ENCODE measurements around the gene ADARB2. TPM values are rescaled to one million over a fixed set of nuclear protein-coding genes. Genes with fewer than 3 reads are reported as not detected.

ADARB2 gene
- total and polyA plus RNA-seq, 4 donors, result under 0.01 to 0.79 TPM; not detected in 2

GRCh38 chr10:1576467-1577372 lies 160.6 kb downstream of the ADARB2 start:
- Histone ChIP-seq H3K27ac (ENCODE audit: low read depth in 1 of 2, low read length in 2 of 2) (no peak overlapping the region), H3K36me3 (ENCODE audit: control insufficient read depth in 1 of 2, insufficient read depth in 2 of 2, low read length in 1 of 2) (no peaks in the 10 kb centered on the region), H3K9me3 (ENCODE audit: control insufficient read depth, low read length) (no peaks in the 10 kb centered on the region), H3K4me1 (ENCODE audit: control insufficient read depth in 1 of 2, insufficient read depth in 2 of 2, low read length in 2 of 2) (no peaks in the 10 kb centered on the region), H3K4me3 (ENCODE audit: low read length in 2 of 2) (no peak overlapping the region), H3K27me3 (ENCODE audit: control insufficient read depth in 1 of 2, insufficient read depth in 2 of 2, low read length in 1 of 2) (peaks cover 0 to 2% of the 10 kb centered on the region in 2 donors)
- 77 to 84% methylated on average over 16 of the region's 16 CpGs for WGBS, 2 donors
- ATAC-seq (ENCODE audit: low FRiP score) (no peak), DNase-seq (no peak)
- intact Hi-C loops (cut with DNase I), result no loop called here

- intact Hi-C loops (cut with DNase I), result no loop called here
- H3K9me3 ChIP-seq (ENCODE audit: control insufficient read depth, low read length), result no peaks in the 10 kb centered on the region
- H3K36me3 ChIP-seq (ENCODE audit: control insufficient read depth in 1 of 2, insufficient read depth in 2 of 2, low read length in 1 of 2), result no peaks in the 10 kb centered on the region
- no peaks in the 10 kb centered on the region for H3K4me1 ChIP-seq (ENCODE audit: control insufficient read depth in 1 of 2, insufficient read depth in 2 of 2, low read length in 2 of 2)
- DNase-seq, result no peak
- no peak overlapping the region for H3K27ac ChIP-seq (ENCODE audit: low read depth in 1 of 2, low read length in 2 of 2)
- 37 to 42% methylated on average over 13 of the region's 13 CpGs for WGBS, 2 donors
- no peak overlapping the region for H3K4me3 ChIP-seq (ENCODE audit: low read length in 2 of 2)
- peaks cover 0 to 2% of the 10 kb centered on the region in 2 donors for H3K27me3 ChIP-seq (ENCODE audit: control insufficient read depth in 1 of 2, insufficient read depth in 2 of 2, low read length in 1 of 2)
- no peak for ATAC-seq (ENCODE audit: low FRiP score)
Observed at GRCh38 chr10:1575481-1576244, 161.7 kb downstream of the ADARB2 start.

GRCh38 chr10:1574719-1575118 lies 162.6 kb downstream of the ADARB2 start:
- ATAC-seq (ENCODE audit: low FRiP score), result no peak
- no peaks in the 10 kb centered on the region for H3K36me3 ChIP-seq (ENCODE audit: control insufficient read depth in 1 of 2, insufficient read depth in 2 of 2, low read length in 1 of 2)
- no peak overlapping the region for H3K4me3 ChIP-seq (ENCODE audit: low read length in 2 of 2)
- peaks cover 0 to 2% of the 10 kb centered on the region in 2 donors for H3K27me3 ChIP-seq (ENCODE audit: control insufficient read depth in 1 of 2, insufficient read depth in 2 of 2, low read length in 1 of 2)
- no peaks in the 10 kb centered on the region for H3K4me1 ChIP-seq (ENCODE audit: control insufficient read depth in 1 of 2, insufficient read depth in 2 of 2, low read length in 2 of 2)
- no peaks in the 10 kb centered on the region for H3K9me3 ChIP-seq (ENCODE audit: control insufficient read depth, low read length)
- no peak overlapping the region for H3K27ac ChIP-seq (ENCODE audit: low read depth in 1 of 2, low read length in 2 of 2)
- no peak for DNase-seq
- 79 to 94% methylated on average over 2 of the region's 2 CpGs for WGBS, 2 donors
- intact Hi-C loops (cut with DNase I), result no loop called here

- H3K9me3 ChIP-seq (ENCODE audit: control insufficient read depth, low read length), result no peaks in the 10 kb centered on the region
- no peak overlapping the region for H3K27ac ChIP-seq (ENCODE audit: low read depth in 1 of 2, low read length in 2 of 2)
- H3K4me1 ChIP-seq (ENCODE audit: control insufficient read depth in 1 of 2, insufficient read depth in 2 of 2, low read length in 2 of 2), result no peaks in the 10 kb centered on the region
- WGBS, 2 donors, result 77 to 80% methylated on average over 12 of the region's 12 CpGs
- no peak for DNase-seq
- no peak overlapping the region for H3K4me3 ChIP-seq (ENCODE audit: low read length in 2 of 2)
- H3K36me3 ChIP-seq (ENCODE audit: control insufficient read depth in 1 of 2, insufficient read depth in 2 of 2, low read length in 1 of 2), result no peaks in the 10 kb centered on the region
- peaks cover 0 to 2% of the 10 kb centered on the region in 2 donors for H3K27me3 ChIP-seq (ENCODE audit: control insufficient read depth in 1 of 2, insufficient read depth in 2 of 2, low read length in 1 of 2)
- intact Hi-C loops (cut with DNase I), result no loop called here
- ATAC-seq (ENCODE audit: low FRiP score), result no peak
Observed at GRCh38 chr10:1573981-1574380, 163.3 kb downstream of the ADARB2 start.

- H3K27me3 ChIP-seq (ENCODE audit: control insufficient read depth in 1 of 2, insufficient read depth in 2 of 2, low read length in 1 of 2), result peaks cover 0 to 2% of the 10 kb centered on the region in 2 donors
- no peaks in the 10 kb centered on the region for H3K36me3 ChIP-seq (ENCODE audit: control insufficient read depth in 1 of 2, insufficient read depth in 2 of 2, low read length in 1 of 2)
- H3K27ac ChIP-seq (ENCODE audit: low read depth in 1 of 2, low read length in 2 of 2), result no peak overlapping the region
- intact Hi-C loops (cut with DNase I), result no loop called here
- WGBS, 2 donors, result 84 to 96% methylated on average over 13 to 14 of the region's 14 CpGs
- no peaks in the 10 kb centered on the region for H3K9me3 ChIP-seq (ENCODE audit: control insufficient read depth, low read length)
- H3K4me1 ChIP-seq (ENCODE audit: control insufficient read depth in 1 of 2, insufficient read depth in 2 of 2, low read length in 2 of 2), result no peaks in the 10 kb centered on the region
- no peak for ATAC-seq (ENCODE audit: low FRiP score)
- H3K4me3 ChIP-seq (ENCODE audit: low read length in 2 of 2), result no peak overlapping the region
- DNase-seq, result peak in 1 of 2 donors; percentile 55
Observed at GRCh38 chr10:1573334-1573969, 163.9 kb downstream of the ADARB2 start.

GRCh38 chr10:1572519-1573333 lies 164.6 kb downstream of the ADARB2 start:
- H3K4me1 ChIP-seq (ENCODE audit: control insufficient read depth in 1 of 2, insufficient read depth in 2 of 2, low read length in 2 of 2), result no peaks in the 10 kb centered on the region
- H3K4me3 ChIP-seq (ENCODE audit: low read length in 2 of 2), result no peak overlapping the region
- no peak for ATAC-seq (ENCODE audit: low FRiP score)
- no peak overlapping the region for H3K27ac ChIP-seq (ENCODE audit: low read depth in 1 of 2, low read length in 2 of 2)
- H3K27me3 ChIP-seq (ENCODE audit: control insufficient read depth in 1 of 2, insufficient read depth in 2 of 2, low read length in 1 of 2), result peaks cover 0 to 2% of the 10 kb centered on the region in 2 donors
- H3K36me3 ChIP-seq (ENCODE audit: control insufficient read depth in 1 of 2, insufficient read depth in 2 of 2, low read length in 1 of 2), result no peaks in the 10 kb centered on the region
- 47 to 57% methylated on average over 10 of the region's 10 CpGs for WGBS, 2 donors
- intact Hi-C loops (cut with DNase I), result no loop called here
- peak; percentile 9 to 50 for DNase-seq
- no peaks in the 10 kb centered on the region for H3K9me3 ChIP-seq (ENCODE audit: control insufficient read depth, low read length)

- ATAC-seq (ENCODE audit: low FRiP score), result no peak
Observed at GRCh38 chr10:1571587-1572237, 165.6 kb downstream of the ADARB2 start.

More at GRCh38 chr10:1571587-1572237, 165.6 kb downstream of the ADARB2 start:
- Histone ChIP-seq H3K27ac (ENCODE audit: low read depth in 1 of 2, low read length in 2 of 2) (no peak overlapping the region), H3K27me3 (ENCODE audit: control insufficient read depth in 1 of 2, insufficient read depth in 2 of 2, low read length in 1 of 2) (peaks cover 0 to 2% of the 10 kb centered on the region in 2 donors), H3K9me3 (ENCODE audit: control insufficient read depth, low read length) (no peaks in the 10 kb centered on the region), H3K4me3 (ENCODE audit: low read length in 2 of 2) (no peak overlapping the region), H3K4me1 (ENCODE audit: control insufficient read depth in 1 of 2, insufficient read depth in 2 of 2, low read length in 2 of 2) (no peaks in the 10 kb centered on the region), H3K36me3 (ENCODE audit: control insufficient read depth in 1 of 2, insufficient read depth in 2 of 2, low read length in 1 of 2) (no peaks in the 10 kb centered on the region)
- intact Hi-C loops (cut with DNase I), result no loop called here
- no peak for DNase-seq
- 85 to 86% methylated on average over 4 of the region's 4 CpGs for WGBS, 2 donors

All from aorta (tissue), 5 donors.